RWPE2 (cell line): ENCODE results near the gene ZNHIT3.

Source experiments
- ATAC-seq: fragments of 200-7000 bp; cut with Tn5 transposase; 3 replicates; pipeline ENCODE4 v1.9.1; 2021; ENCODE audit warnings: low read depth
- DNase-seq: peaks from one replicate; pipeline ENCODE4 v3.0.0-alpha.2; 2020; ENCODE audit warnings: low spot score
- H3K27ac ChIP-seq: fragments of 450-650 bp; 2 replicates; pipeline ENCODE4 v1.5.1; 2017; ENCODE audit warnings: mild to moderate bottlenecking; ENCODE audit not compliant: poor library complexity, severe bottlenecking
- H3K27me3 ChIP-seq: fragments of 250-450 bp; sonication (Bioruptor Pico); 2 replicates; pipeline ENCODE4 v1.5.1; 2021; ENCODE audit warnings: mild to moderate bottlenecking, moderate library complexity; ENCODE audit not compliant: insufficient read depth, poor library complexity, severe bottlenecking
- H3K36me3 ChIP-seq: fragments of 250-450 bp; sonication (Bioruptor Pico); 2 replicates; pipeline ENCODE4 v1.5.1; 2020; ENCODE audit warnings: low read depth, mild to moderate bottlenecking, moderate library complexity
- H3K4me1 ChIP-seq: fragments of 250-450 bp; sonication (Bioruptor Pico); 2 replicates; pipeline ENCODE4 v1.5.1; 2021; ENCODE audit warnings: mild to moderate bottlenecking, moderate library complexity; ENCODE audit not compliant: insufficient read depth, poor library complexity, severe bottlenecking
- H3K4me3 ChIP-seq: fragments of 250-450 bp; sonication (Bioruptor Pico); 2 replicates; pipeline ENCODE4 v1.5.1; 2021; ENCODE audit warnings: mild to moderate bottlenecking, moderate library complexity; ENCODE audit not compliant: severe bottlenecking
- H3K9me3 ChIP-seq: fragments of 250-450 bp; sonication (Bioruptor Pico); 2 replicates; pipeline ENCODE4 v1.5.1; 2021; ENCODE audit warnings: mild to moderate bottlenecking, moderate library complexity; ENCODE audit not compliant: severe bottlenecking
- CTCF ChIP-seq: fragments of 450-650 bp; IDR thresholded peaks from one replicate; pipeline ENCODE4 v1.5.1; 2017; ENCODE audit warnings: mild to moderate bottlenecking, moderate library complexity; ENCODE audit not compliant: poor library complexity, severe bottlenecking

ZNHIT3 gene

GRCh38 chr17:36503456-36504155, 17.1 kb downstream of the ZNHIT3 start:
- Histone ChIP-seq H3K4me1 (no peaks in the 10 kb centered on the region), H3K4me3 (no peak overlapping the region), H3K9me3 (no peaks in the 10 kb centered on the region), H3K27ac (no peak overlapping the region), H3K36me3 (peaks cover 90% of the 10 kb centered on the region), H3K27me3 (no peaks in the 10 kb centered on the region)
- no peak for DNase-seq
- TF ChIP-seq CTCF: no peak
- ATAC-seq: no peak

GRCh38 chr17:36504156-36504545, 17.7 kb downstream of the ZNHIT3 start:
- H3K27ac ChIP-seq: no peak overlapping the region
- no peak overlapping the region for H3K4me3 ChIP-seq
- no peaks in the 10 kb centered on the region for H3K4me1 ChIP-seq
- no peaks in the 10 kb centered on the region for H3K27me3 ChIP-seq
- peaks cover 90% of the 10 kb centered on the region for H3K36me3 ChIP-seq
- no peak for TF ChIP-seq CTCF
- ATAC-seq (no peak), DNase-seq (no peak)
- H3K9me3 ChIP-seq: no peaks in the 10 kb centered on the region

GRCh38 chr17:36505171-36505570, 18.7 kb downstream of the ZNHIT3 start:
- Histone ChIP-seq H3K27ac (no peak overlapping the region), H3K36me3 (peaks cover 95% of the 10 kb centered on the region), H3K9me3 (no peaks in the 10 kb centered on the region), H3K27me3 (no peaks in the 10 kb centered on the region), H3K4me1 (no peaks in the 10 kb centered on the region), H3K4me3 (no peak overlapping the region)
- no peak for TF ChIP-seq CTCF
- no peak for ATAC-seq
- no peak for DNase-seq

- no peak for DNase-seq
- Histone ChIP-seq H3K27ac (no peak overlapping the region), H3K27me3 (no peaks in the 10 kb centered on the region), H3K36me3 (peaks cover 96% of the 10 kb centered on the region), H3K4me3 (no peak overlapping the region), H3K9me3 (no peaks in the 10 kb centered on the region), H3K4me1 (no peaks in the 10 kb centered on the region)
- no peak for ATAC-seq
- no peak for TF ChIP-seq CTCF
Measured at GRCh38 chr17:36506249-36506826, 19.9 kb downstream of the ZNHIT3 start.

GRCh38 chr17:36506831-36507230, 20.4 kb downstream of the ZNHIT3 start:
- TF ChIP-seq CTCF: no peak
- Histone ChIP-seq H3K4me3 (no peak overlapping the region), H3K27me3 (no peaks in the 10 kb centered on the region), H3K36me3 (peaks cover 92% of the 10 kb centered on the region), H3K4me1 (no peaks in the 10 kb centered on the region), H3K9me3 (no peaks in the 10 kb centered on the region), H3K27ac (no peak overlapping the region)
- DNase-seq (no peak), ATAC-seq (no peak)
